NCI-H2227 treated with DMSO at 0.1 percent for 48 hours (cell line): ENCODE results near the gene CTDSPL2.
A peak's percentile ranks its signal among the peaks of the same experiment; 100 is the strongest.
"Not testable (repeated sequence)": the region's sequence is repeated elsewhere in the genome, so short reads cannot be mapped to it uniquely, and the experiment has no call there.

Experiments
- DNase-seq: peaks from one replicate; lab custom pipeline; 2025; lab: John Stamatoyannopoulos, UW

The CTDSPL2 gene

GRCh38 chr15:44426975-44427755 lies at the start of gene CTDSPL2:
TSS of gene CTDSPL2 (plus strand) at chr15:44427629. CDS start at chr15:44459015, 31,386 bp downstream.
- peak; percentile 94 for DNase-seq

GRCh38 chr15:44381236-44381635 lies 46.2 kb upstream of the CTDSPL2 start:
- no peak for DNase-seq

- no peak for DNase-seq
Observed at GRCh38 chr15:44385344-44385942, 42.0 kb upstream of the CTDSPL2 start.

GRCh38 chr15:44394062-44394461 lies 33.4 kb upstream of the CTDSPL2 start:
- no peak for DNase-seq

GRCh38 chr15:44394562-44394961 lies 32.9 kb upstream of the CTDSPL2 start:
- no peak for DNase-seq

GRCh38 chr15:44397869-44398268 lies 29.6 kb upstream of the CTDSPL2 start:
- no peak for DNase-seq

GRCh38 chr15:44414001-44414400 lies 13.4 kb upstream of the CTDSPL2 start:
- no peak for DNase-seq

GRCh38 chr15:44427756-44428724 lies 611 bp downstream of the CTDSPL2 start:
- peak; percentile 57 for DNase-seq

GRCh38 chr15:44435893-44436667 lies 8.7 kb downstream of the CTDSPL2 start:
- no peak for DNase-seq

- no peak for DNase-seq
Observed at GRCh38 chr15:44438402-44438801, 11.0 kb downstream of the CTDSPL2 start.

GRCh38 chr15:44441095-44441501 lies 13.7 kb downstream of the CTDSPL2 start:
- no peak for DNase-seq

- no peak for DNase-seq
Observed at GRCh38 chr15:44443515-44443914, 16.1 kb downstream of the CTDSPL2 start.

- no peak for DNase-seq
Observed at GRCh38 chr15:44447772-44448376, 20.4 kb downstream of the CTDSPL2 start.

GRCh38 chr15:44450172-44450571 lies 22.7 kb downstream of the CTDSPL2 start:
- DNase-seq: no peak

- DNase-seq: not testable (repeated sequence)
Observed at GRCh38 chr15:44453578-44454283, 26.3 kb downstream of the CTDSPL2 start.

- DNase-seq: no peak
Observed at GRCh38 chr15:44458429-44458828, 31.0 kb downstream of the CTDSPL2 start.

- DNase-seq: no peak
Observed at GRCh38 chr15:44468709-44469385, 41.4 kb downstream of the CTDSPL2 start.

GRCh38 chr15:44471885-44472455 lies 44.5 kb downstream of the CTDSPL2 start:
- DNase-seq: no peak

- no peak for DNase-seq
Observed at GRCh38 chr15:44479343-44479742, 51.9 kb downstream of the CTDSPL2 start.

- DNase-seq: no peak
Observed at GRCh38 chr15:44482090-44482489, 54.7 kb downstream of the CTDSPL2 start.
